GM12878 (cell line): ENCODE measurements around the gene EFNB2. TPM values are rescaled to one million over a fixed set of nuclear protein-coding genes. Genes with fewer than 3 reads are reported as not detected.

Experiments
- BCL11A ChIP-seq: IDR thresholded peaks from 2 replicates; pipeline ENCODE4 v1.6.1; 2011; ENCODE audit warnings: low read depth, low read length
- BCLAF1 ChIP-seq: fragments of 450-650 bp; IDR thresholded peaks from 2 replicates; pipeline ENCODE4 v1.6.1; 2017; ENCODE audit warnings: antibody characterized with exemption, mild to moderate bottlenecking, moderate library complexity
- CBX3 ChIP-seq: fragments of 200-600 bp; sonication (generic); IDR thresholded peaks from 2 replicates; pipeline ENCODE4 v1.6.1; 2016; ENCODE audit warnings: low read depth, borderline replicate concordance
- EP300 ChIP-seq, 2 experiments: fragments of 150-350 bp in 1 of 2; IDR thresholded peaks; 2 replicates each; pipeline ENCODE4 v1.6.1; 2011 to 2012; ENCODE audit warnings: low read depth in 2 of 2, low read length in 2 of 2, borderline replicate concordance in 1 of 2, improper control_type of control experiment in 1 of 2, inconsistent platforms in 1 of 2; ENCODE audit not compliant: control insufficient read depth in 1 of 2
- IRF3 ChIP-seq: fragments of 450-650 bp; IDR thresholded peaks from 2 replicates; pipeline ENCODE4 v1.6.1; 2014; ENCODE audit warnings: mild to moderate bottlenecking
- NFYB ChIP-seq: IDR thresholded peaks from 2 replicates; pipeline ENCODE4 v1.6.1; 2011; ENCODE audit warnings: low read depth, mild to moderate bottlenecking, low read length, improper control_type of control experiment, moderate library complexity; ENCODE audit not compliant: insufficient read depth
- RAD51 ChIP-seq: fragments of 450-650 bp; IDR thresholded peaks from 2 replicates; pipeline ENCODE4 v1.6.1; 2016; ENCODE audit warnings: moderate library complexity, mild to moderate bottlenecking, inconsistent platforms
- RFX5 ChIP-seq: IDR thresholded peaks from 2 replicates; pipeline ENCODE4 v1.6.1; 2011; ENCODE audit warnings: low read depth, low read length, improper control_type of control experiment
- RUNX3 ChIP-seq: IDR thresholded peaks from 2 replicates; pipeline ENCODE4 v1.6.1; 2012; ENCODE audit warnings: low read length, inconsistent platforms
- SPI1 ChIP-seq: IDR thresholded peaks from 2 replicates; pipeline ENCODE4 v1.6.1; 2011; ENCODE audit warnings: low read depth, mild to moderate bottlenecking, low read length, moderate library complexity, borderline replicate concordance; ENCODE audit not compliant: insufficient read depth
- SRF ChIP-seq, 2 experiments: IDR thresholded peaks; 2 replicates each; pipeline ENCODE4 v1.6.1; 2011; ENCODE audit warnings: low read depth in 2 of 2, low read length in 2 of 2, mild to moderate bottlenecking in 1 of 2, moderate library complexity in 1 of 2
- TARDBP ChIP-seq: IDR thresholded peaks from 2 replicates; pipeline ENCODE4 v1.6.1; 2016; ENCODE audit warnings: borderline replicate concordance
- polyA plus RNA-seq, 11 experiments: library from polyadenylated mRNA; depleted of rRNA in 4 of 11; unstranded in 6 of 11; stranded (reverse) in 5 of 11; fragments of >200 nt; fragmentation: Nextera tagmentation in 4 of 11; fragmentation: Illumina TruSeq in 1 of 11; extraction: Ambion mirVana in 4 of 11; extraction: Trizol in 1 of 11; gene quantifications; 1 replicate in 1 of 11; 2 replicates in 10 of 11; pipeline versions ENCODE4 v1.2.1 to v1.2.3, GENCODE V29; 2011 to 2016; ENCODE audit warnings: inconsistent platforms in 2 of 11, missing spikeins in 2 of 11, low read depth in 1 of 11
- total RNA-seq, 4 experiments: library from RNA; depleted of rRNA in 3 of 4; stranded (reverse); fragments of >200 nt in 3 of 4; fragmentation: Illumina TruSeq in 1 of 4; extraction: Trizol in 1 of 4; gene quantifications; 2 replicates each; pipeline versions ENCODE4 v1.2.1 to v1.2.3, GENCODE V29; 2013 to 2021

EFNB2 gene
- total and polyA plus RNA-seq, 10 of the 15 experiments (the other 5 are each of a cell fraction or from before 2014, with no cell fraction given): 0.12 to 1.5 (median 0.31) TPM; not detected in 1

- TF ChIP-seq EP300 (IDR thresholded peaks at IDR 0.05; ENCODE audit: borderline replicate concordance in 1 of 2, control insufficient read depth in 1 of 2, low read depth in 2 of 2, low read length in 2 of 2) (no peak), BCL11A (no peak), RFX5 (no peak), SPI1 (no peak), RUNX3 (no peak), TARDBP (no peak), RAD51 (no peak), NFYB (peak; percentile 100), BCLAF1 (no peak), IRF3 (peak; percentile 93), SRF (IDR thresholded peaks at IDR 0.05; ENCODE audit: low read depth in 2 of 2, low read length in 2 of 2) (no peak), CBX3 (no peak)
Measured at GRCh38 chr13:106535552-106536243, at the start of gene EFNB2 (continued).
